Uterus (tissue), 4 donors: ENCODE measurements around the gene GTF2F2. TPM values are rescaled to one million over a fixed set of nuclear protein-coding genes. Genes with fewer than 3 reads are reported as not detected.

Experiments
- DNase-seq, 2 donors: peaks; one replicate each; pipeline ENCODE4 v3.0.0-alpha.2; 2019 to 2020
- H3K27ac ChIP-seq, 2 donors: fragments of 200-600 bp; sonication (generic); 1 replicate in 1 of 2; 2 replicates in 1 of 2; pipeline ENCODE4 v1.5.1; 2016 to 2018
- H3K27me3 ChIP-seq, 2 donors: fragments of 200-600 bp; sonication (generic); one replicate each; pipeline ENCODE4 v1.5.1; 2018 to 2019; ENCODE audit warnings: control low read depth in 1 of 2
- H3K36me3 ChIP-seq, 2 donors: fragments of 200-600 bp; sonication (generic); one replicate each; pipeline ENCODE4 v1.5.1; 2019; ENCODE audit warnings: control low read depth in 1 of 2
- H3K4me1 ChIP-seq, 2 donors: fragments of 200-600 bp; sonication (generic); one replicate each; pipeline ENCODE4 v1.5.1; 2018 to 2019; ENCODE audit warnings: control low read depth in 1 of 2
- H3K4me3 ChIP-seq, 2 donors: fragments of 200-600 bp; sonication (generic); 1 replicate in 1 of 2; 2 replicates in 1 of 2; pipeline ENCODE4 v1.5.1; 2018 to 2019; ENCODE audit warnings: mild to moderate bottlenecking in 1 of 2
- H3K9me3 ChIP-seq, 2 donors: fragments of 200-600 bp; sonication (generic); one replicate each; pipeline ENCODE4 v1.5.1; 2019; ENCODE audit warnings: control low read depth in 1 of 2
- POLR2A ChIP-seq, 2 donors: fragments of 450-650 bp; IDR thresholded peaks; one replicate each; pipeline ENCODE4 v1.6.1; 2016; ENCODE audit warnings: antibody characterized with exemption in 2 of 2, mild to moderate bottlenecking in 1 of 2, moderate library complexity in 1 of 2
- intact Hi-C: fragments of 100-400 bp; cut with DNase I; formaldehyde crosslinking; loops from one replicate; pipeline ENCODE4 v1.15.1; 2023; ENCODE audit warnings: low total_unique reads
- total RNA-seq, 4 donors: library from RNA; depleted of rRNA in 3 of 4; stranded (reverse); fragments of >200 nt in 3 of 4; gene quantifications; one replicate each; pipeline versions ENCODE4 v1.1.0 to v1.2.4, GENCODE V29; 2014 to 2023
- TF ChIP-seq, protein P1 (sequence below), 4 experiments: fragments of 200-600 bp in 2 of 4; fragments of 450-650 bp in 2 of 4; sonication (generic) in 2 of 4; IDR thresholded peaks; one replicate each; pipeline ENCODE4 v1.5.1; 2016 to 2019; ENCODE audit warnings: antibody characterized with exemption in 4 of 4, mild to moderate bottlenecking in 2 of 4, moderate library complexity in 1 of 4
- donor health status: DM: yes; HTN: yes; CAD: no.

The GTF2F2 gene
- total RNA-seq, 4 donors from 2014 or later: 6.2 to 35.1 (median 20.9) TPM

DNA sequence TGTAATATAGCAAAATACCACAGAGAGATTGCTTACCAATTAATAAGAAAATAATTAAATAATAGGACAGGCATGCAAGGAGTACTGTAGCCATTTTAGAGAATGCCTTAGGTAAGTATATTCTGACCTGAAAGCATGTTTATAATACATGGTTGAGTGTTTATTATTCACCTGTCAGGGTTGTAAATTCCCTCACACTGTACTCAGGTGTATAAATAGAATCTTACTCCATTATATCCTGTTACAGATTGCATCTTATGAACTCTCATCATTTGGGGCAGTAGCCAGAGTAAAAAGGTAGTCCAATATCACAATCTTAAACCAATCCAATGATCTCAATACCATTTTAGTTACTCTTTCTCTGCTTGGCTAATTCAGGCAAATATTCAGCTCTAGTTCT is 35.8 kb upstream of the GTF2F2 start:
- intact Hi-C loops: no loop called here
- H3K4me1 ChIP-seq: no peaks in the 10 kb centered on the region
- H3K27ac ChIP-seq: no peak overlapping the region
- no peaks in the 10 kb centered on the region for H3K27me3 ChIP-seq
- no peak overlapping the region for H3K4me3 ChIP-seq
- TF ChIP-seq POLR2A (IDR thresholded peaks at IDR 0.05): no peak
- TF ChIP-seq, protein P1, sequence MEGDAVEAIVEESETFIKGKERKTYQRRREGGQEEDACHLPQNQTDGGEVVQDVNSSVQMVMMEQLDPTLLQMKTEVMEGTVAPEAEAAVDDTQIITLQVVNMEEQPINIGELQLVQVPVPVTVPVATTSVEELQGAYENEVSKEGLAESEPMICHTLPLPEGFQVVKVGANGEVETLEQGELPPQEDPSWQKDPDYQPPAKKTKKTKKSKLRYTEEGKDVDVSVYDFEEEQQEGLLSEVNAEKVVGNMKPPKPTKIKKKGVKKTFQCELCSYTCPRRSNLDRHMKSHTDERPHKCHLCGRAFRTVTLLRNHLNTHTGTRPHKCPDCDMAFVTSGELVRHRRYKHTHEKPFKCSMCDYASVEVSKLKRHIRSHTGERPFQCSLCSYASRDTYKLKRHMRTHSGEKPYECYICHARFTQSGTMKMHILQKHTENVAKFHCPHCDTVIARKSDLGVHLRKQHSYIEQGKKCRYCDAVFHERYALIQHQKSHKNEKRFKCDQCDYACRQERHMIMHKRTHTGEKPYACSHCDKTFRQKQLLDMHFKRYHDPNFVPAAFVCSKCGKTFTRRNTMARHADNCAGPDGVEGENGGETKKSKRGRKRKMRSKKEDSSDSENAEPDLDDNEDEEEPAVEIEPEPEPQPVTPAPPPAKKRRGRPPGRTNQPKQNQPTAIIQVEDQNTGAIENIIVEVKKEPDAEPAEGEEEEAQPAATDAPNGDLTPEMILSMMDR (IDR thresholded peaks at IDR 0.05): no peak
- H3K36me3 ChIP-seq: no peaks in the 10 kb centered on the region
- H3K9me3 ChIP-seq: no peaks in the 10 kb centered on the region
- no peak for DNase-seq

DNA sequence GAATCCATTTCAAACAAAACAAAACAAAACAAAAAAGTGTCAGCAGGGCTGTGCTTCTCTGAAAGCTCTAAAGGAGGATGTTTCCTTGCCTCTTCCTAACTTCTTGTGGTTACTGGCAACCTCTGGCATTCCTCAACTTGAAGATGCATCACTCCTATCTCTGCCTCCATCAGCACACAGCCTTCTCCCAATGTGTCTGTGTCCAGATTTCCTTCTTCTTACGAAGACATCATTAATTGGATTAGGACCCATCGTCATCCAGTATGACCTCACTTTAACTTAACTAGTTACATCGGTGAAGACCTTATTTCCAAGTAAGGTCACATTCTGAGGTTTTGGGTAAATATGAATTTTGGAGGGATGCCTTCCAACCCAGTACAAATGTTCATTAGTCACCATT is 33.8 kb upstream of the GTF2F2 start:
- intact Hi-C loops: no loop called here
- DNase-seq: no peak
- Histone ChIP-seq H3K27ac (no peak overlapping the region), H3K9me3 (no peaks in the 10 kb centered on the region), H3K27me3 (no peaks in the 10 kb centered on the region), H3K4me3 (no peak overlapping the region), H3K36me3 (no peaks in the 10 kb centered on the region), H3K4me1 (no peaks in the 10 kb centered on the region)
- no peak for TF ChIP-seq POLR2A (IDR thresholded peaks at IDR 0.05)
- TF ChIP-seq, protein P1 (IDR thresholded peaks at IDR 0.05): no peak

DNA sequence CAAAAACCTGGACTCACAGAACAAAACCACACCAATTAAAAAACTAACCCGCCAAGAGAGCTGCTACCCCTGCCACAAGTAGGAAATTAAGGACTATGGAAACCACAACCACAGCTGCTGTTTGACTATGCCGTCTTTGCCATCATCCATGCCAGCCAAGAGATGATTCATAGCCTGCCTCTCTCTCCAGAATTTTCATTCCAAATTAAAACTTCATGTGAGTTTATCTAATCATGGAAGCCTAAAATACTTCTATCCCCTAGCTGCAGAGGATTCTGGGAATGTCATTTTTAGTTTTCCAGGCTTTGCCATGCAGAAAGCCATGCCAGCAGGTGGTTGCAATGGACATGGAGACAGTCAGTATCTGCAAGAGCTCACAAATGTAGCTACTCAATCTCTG is 27.6 kb upstream of the GTF2F2 start:
- DNase-seq: no peak
- H3K4me1 ChIP-seq: no peaks in the 10 kb centered on the region
- no peak overlapping the region for H3K4me3 ChIP-seq
- TF ChIP-seq, protein P1 (IDR thresholded peaks at IDR 0.05): no peak
- TF ChIP-seq POLR2A (IDR thresholded peaks at IDR 0.05): no peak
- H3K36me3 ChIP-seq: no peaks in the 10 kb centered on the region
- no peaks in the 10 kb centered on the region for H3K9me3 ChIP-seq
- intact Hi-C loops: no loop called here
- H3K27ac ChIP-seq: no peak overlapping the region
- H3K27me3 ChIP-seq: no peaks in the 10 kb centered on the region

DNA sequence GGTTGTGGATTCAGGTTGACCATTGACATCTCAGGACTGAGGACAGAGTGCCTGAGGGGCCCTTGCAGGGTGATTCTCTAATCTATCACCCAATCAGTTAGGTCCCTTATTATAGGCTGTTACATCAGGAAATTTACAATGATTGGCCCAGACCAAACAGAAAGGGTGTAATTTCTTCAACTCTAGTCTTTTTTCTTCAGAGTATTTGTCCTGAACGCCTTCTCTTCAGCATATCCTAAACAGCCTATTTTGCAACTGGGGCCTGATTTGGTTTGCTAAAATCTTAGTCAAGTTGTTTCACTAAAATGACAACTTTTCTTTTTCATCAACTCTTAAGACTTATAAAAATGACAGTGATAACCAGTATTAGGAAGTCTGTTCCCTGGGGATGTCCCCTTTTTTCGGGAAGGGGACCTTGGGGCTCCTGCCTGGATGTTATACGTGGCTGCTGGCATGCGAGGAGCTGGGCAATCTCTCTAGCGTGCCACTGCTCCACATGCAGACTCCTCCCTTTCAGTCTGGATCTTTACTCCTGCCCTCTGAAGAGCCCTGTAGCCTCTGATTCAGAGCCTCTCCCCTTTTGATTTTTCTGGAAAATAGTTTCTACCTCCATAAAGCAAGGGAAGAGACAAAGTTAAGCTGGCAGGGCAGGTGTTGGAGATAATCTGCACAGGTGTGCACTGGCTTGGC is 19.6 kb upstream of the GTF2F2 start:
- intact Hi-C loops: no loop called here
- Histone ChIP-seq H3K4me1 (no peaks in the 10 kb centered on the region), H3K9me3 (no peaks in the 10 kb centered on the region), H3K4me3 (no peak overlapping the region), H3K27ac (no peak overlapping the region), H3K27me3 (no peaks in the 10 kb centered on the region), H3K36me3 (no peaks in the 10 kb centered on the region)
- DNase-seq: no peak
- TF ChIP-seq, protein P1 (IDR thresholded peaks at IDR 0.05): no peak
- TF ChIP-seq POLR2A (IDR thresholded peaks at IDR 0.05): no peak

DNA sequence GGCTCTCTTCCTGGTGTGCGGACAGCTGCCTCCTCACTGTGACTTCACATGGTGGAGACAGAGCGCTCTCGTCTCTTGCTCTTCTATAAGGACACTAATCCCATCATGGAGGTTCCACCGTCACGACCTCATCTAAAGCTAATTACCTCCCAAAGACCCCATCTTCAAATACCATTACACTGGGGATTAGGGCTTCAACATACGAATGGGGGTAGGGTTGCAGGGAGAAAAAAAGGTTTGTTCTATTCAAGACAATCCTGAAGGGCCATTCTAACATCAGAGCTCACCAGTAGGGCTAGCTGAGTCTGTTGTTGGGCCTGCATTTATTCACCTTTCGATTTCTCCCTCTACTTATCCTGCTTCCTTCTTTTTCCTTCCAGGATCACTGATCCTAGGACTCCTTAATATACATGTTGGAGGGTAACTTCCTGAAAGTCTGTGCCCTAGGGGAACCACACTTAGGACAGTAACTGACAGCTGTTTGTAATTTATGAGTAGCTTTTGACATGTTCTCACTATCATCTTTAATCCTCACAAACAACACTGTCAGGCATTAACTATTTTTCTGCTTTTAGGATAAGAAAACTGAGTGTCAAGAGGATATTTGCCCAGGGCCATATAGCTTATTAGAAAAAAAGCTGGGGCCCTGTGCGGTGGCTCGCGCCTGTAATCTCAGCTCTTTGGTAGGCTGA is 18.8 kb upstream of the GTF2F2 start:
- TF ChIP-seq, protein P1 (IDR thresholded peaks at IDR 0.05): no peak
- no peak for TF ChIP-seq POLR2A (IDR thresholded peaks at IDR 0.05)
- no peak overlapping the region for H3K4me3 ChIP-seq
- H3K36me3 ChIP-seq: no peaks in the 10 kb centered on the region
- no peaks in the 10 kb centered on the region for H3K27me3 ChIP-seq
- no peaks in the 10 kb centered on the region for H3K9me3 ChIP-seq
- intact Hi-C loops: no loop called here
- no peak for DNase-seq
- H3K27ac ChIP-seq: no peak overlapping the region
- no peaks in the 10 kb centered on the region for H3K4me1 ChIP-seq
